Measurements from ENCODE around the gene TRIM65. TPM values are rescaled to one million over a fixed set of nuclear protein-coding genes. Genes with fewer than 3 reads are reported as not detected.

TRIM65 gene
- total and polyA plus RNA-seq, 10 of the 15 experiments (the other 5 are each of a cell fraction or from before 2014, with no cell fraction given): 1.4 to 26.0 (median 10.8) TPM

DNA sequence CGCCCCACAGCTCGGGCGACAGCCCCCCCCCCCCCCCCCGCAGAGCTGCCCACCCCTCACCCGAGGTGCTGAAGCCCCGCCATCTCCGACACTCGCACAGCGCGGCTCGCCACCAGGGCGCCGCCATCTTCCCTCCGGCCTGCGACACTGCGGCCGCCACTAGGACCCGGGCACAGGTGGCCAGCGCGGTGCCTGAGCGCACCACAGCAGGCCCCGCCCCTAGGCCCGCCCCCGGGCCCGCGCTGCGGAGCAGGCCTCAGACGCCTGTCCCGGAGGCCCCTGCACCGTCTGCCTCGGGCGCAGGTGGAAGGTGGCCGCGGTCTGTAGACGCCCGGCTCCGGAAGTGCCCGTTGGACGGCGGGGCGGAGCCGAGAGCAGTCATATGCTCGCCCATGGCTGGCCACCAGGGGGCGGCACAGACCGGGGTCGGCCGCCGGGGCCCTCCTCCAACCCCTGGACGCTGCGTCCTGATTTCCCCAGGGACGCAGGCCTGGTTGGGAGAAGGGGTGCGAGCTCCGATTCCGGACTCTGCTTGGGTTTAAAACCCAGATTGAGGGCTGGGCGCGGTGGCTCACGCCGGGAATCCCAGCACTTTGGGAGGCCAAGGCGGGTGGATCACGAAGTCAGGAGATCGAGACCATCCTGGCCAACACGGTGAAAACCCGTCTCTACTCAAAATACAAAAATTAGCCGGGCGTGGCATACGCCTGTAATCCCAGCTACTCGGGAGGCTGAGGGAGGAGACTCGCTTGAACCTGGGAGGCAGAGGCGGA is 8.2 kb upstream of the TRIM65 start, which contains the start of gene MRPL38:
Gene MRPL38 (minus strand): TSS at position 136 of the 773 bp plus-strand sequence. CDS start 9 bp downstream, at position 127.
- POLR2A ChIA-PET: interaction anchor here (0.5 to 1.6 kb wide), 13 partner anchors 9 to 369 kb away, joined by 3 to 8 read pairs (median 4); partner anchors contain the start of genes CDK3, TRIM65 and WBP2
- TF ChIP-seq SMARCA5 (IDR thresholded peaks at IDR 0.05) (peak; percentile 94; the same call in 1 of the 2 replicates), MEF2B (IDR thresholded peaks at IDR 0.05; ENCODE audit: partially characterized antibody, poor library complexity, severe bottlenecking) (peak; percentile 100), MXI1 (IDR thresholded peaks at IDR 0.05; ENCODE audit: low read depth, low read length) (peak; percentile 90), ZBED1 (IDR thresholded peaks at IDR 0.05; ENCODE audit: borderline replicate concordance) (no peak), WRNIP1 (IDR thresholded peaks at IDR 0.05; ENCODE audit: borderline replicate concordance, low read depth, low read length) (no peak), ZNF24 (IDR thresholded peaks at IDR 0.05) (0 out of 2 replicates have a peak, but pooled peaks have one; percentile 59), SREBF2 (IDR thresholded peaks at IDR 0.05; ENCODE audit: low read length) (no peak), ZNF384 (IDR thresholded peaks at IDR 0.05; ENCODE audit: borderline replicate concordance, low read depth, low read length) (no peak), JUNB (IDR thresholded peaks at IDR 0.05) (no peak), HDGF (IDR thresholded peaks at IDR 0.05) (peak; percentile 92), SMAD1 (IDR thresholded peaks at IDR 0.05; ENCODE audit: low read depth, partially characterized antibody) (no peak), DPF2 (IDR thresholded peaks at IDR 0.05) (peak; percentile 87)
- TF ChIP-seq, protein P1, sequence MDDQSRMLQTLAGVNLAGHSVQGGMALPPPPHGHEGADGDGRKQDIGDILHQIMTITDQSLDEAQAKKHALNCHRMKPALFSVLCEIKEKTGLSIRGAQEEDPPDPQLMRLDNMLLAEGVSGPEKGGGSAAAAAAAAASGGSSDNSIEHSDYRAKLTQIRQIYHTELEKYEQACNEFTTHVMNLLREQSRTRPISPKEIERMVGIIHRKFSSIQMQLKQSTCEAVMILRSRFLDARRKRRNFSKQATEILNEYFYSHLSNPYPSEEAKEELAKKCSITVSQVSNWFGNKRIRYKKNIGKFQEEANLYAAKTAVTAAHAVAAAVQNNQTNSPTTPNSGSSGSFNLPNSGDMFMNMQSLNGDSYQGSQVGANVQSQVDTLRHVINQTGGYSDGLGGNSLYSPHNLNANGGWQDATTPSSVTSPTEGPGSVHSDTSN (IDR thresholded peaks at IDR 0.05; ENCODE audit: insufficient replicate concordance, low read depth, low read length): peak; percentile 25
- TF ChIP-seq, protein P2, sequence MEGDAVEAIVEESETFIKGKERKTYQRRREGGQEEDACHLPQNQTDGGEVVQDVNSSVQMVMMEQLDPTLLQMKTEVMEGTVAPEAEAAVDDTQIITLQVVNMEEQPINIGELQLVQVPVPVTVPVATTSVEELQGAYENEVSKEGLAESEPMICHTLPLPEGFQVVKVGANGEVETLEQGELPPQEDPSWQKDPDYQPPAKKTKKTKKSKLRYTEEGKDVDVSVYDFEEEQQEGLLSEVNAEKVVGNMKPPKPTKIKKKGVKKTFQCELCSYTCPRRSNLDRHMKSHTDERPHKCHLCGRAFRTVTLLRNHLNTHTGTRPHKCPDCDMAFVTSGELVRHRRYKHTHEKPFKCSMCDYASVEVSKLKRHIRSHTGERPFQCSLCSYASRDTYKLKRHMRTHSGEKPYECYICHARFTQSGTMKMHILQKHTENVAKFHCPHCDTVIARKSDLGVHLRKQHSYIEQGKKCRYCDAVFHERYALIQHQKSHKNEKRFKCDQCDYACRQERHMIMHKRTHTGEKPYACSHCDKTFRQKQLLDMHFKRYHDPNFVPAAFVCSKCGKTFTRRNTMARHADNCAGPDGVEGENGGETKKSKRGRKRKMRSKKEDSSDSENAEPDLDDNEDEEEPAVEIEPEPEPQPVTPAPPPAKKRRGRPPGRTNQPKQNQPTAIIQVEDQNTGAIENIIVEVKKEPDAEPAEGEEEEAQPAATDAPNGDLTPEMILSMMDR (IDR thresholded peaks at IDR 0.05 in 2 of 3, conservative IDR thresholded peaks at IDR 0.05 in 1 of 3; ENCODE audit: control insufficient read depth in 2 of 3, extremely low read depth in 1 of 3, insufficient read depth in 1 of 3, low read depth in 3 of 3, low read length in 3 of 3): peak; percentile 87 to 98 (median 90); a peak in 5 of 6 replicates
- TF ChIP-seq, protein P3, sequence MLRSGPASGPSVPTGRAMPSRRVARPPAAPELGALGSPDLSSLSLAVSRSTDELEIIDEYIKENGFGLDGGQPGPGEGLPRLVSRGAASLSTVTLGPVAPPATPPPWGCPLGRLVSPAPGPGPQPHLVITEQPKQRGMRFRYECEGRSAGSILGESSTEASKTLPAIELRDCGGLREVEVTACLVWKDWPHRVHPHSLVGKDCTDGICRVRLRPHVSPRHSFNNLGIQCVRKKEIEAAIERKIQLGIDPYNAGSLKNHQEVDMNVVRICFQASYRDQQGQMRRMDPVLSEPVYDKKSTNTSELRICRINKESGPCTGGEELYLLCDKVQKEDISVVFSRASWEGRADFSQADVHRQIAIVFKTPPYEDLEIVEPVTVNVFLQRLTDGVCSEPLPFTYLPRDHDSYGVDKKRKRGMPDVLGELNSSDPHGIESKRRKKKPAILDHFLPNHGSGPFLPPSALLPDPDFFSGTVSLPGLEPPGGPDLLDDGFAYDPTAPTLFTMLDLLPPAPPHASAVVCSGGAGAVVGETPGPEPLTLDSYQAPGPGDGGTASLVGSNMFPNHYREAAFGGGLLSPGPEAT (IDR thresholded peaks at IDR 0.05; ENCODE audit: low read depth): peak; percentile 72
- TF ChIP-seq, protein P4, sequence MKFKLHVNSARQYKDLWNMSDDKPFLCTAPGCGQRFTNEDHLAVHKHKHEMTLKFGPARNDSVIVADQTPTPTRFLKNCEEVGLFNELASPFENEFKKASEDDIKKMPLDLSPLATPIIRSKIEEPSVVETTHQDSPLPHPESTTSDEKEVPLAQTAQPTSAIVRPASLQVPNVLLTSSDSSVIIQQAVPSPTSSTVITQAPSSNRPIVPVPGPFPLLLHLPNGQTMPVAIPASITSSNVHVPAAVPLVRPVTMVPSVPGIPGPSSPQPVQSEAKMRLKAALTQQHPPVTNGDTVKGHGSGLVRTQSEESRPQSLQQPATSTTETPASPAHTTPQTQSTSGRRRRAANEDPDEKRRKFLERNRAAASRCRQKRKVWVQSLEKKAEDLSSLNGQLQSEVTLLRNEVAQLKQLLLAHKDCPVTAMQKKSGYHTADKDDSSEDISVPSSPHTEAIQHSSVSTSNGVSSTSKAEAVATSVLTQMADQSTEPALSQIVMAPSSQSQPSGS (IDR thresholded peaks at IDR 0.05; ENCODE audit: low read length): no peak

More for the DNA sequence above, 8.2 kb upstream of the TRIM65 start, which contains the start of gene MRPL38:
- Histone ChIP-seq H3K27ac (ENCODE audit: control insufficient read depth, insufficient read depth) (peak within 1 kb of the TSS; percentile 71), H3K36me3 (ENCODE audit: control insufficient read depth in 2 of 2, insufficient read depth in 2 of 2, low read length in 1 of 2) (peaks cover 6 to 11% of the 10 kb centered on the region in 2 experiments; a peak in 3 of 4 replicates), H3K4me2 (ENCODE audit: control insufficient read depth, insufficient read depth) (peak within 1 kb of the TSS; percentile 92), H3K4me1 (ENCODE audit: control insufficient read depth, insufficient read depth, low read length) (no peaks in the 10 kb centered on the region; the same call in 1 of the 2 replicates), H3K9me3 (replicated peaks; ENCODE audit: control insufficient read depth, insufficient read depth, low read length) (no peaks in the 10 kb centered on the region), H3K27me3 (replicated peaks in 1 of 2; ENCODE audit: control insufficient read depth in 2 of 2, insufficient read depth in 2 of 2, low read length in 1 of 2) (no peaks in the 10 kb centered on the region), H3K79me2 (ENCODE audit: control insufficient read depth, insufficient read depth, low read length) (peaks cover 11% of the 10 kb centered on the region), H3K9ac (ENCODE audit: control insufficient read depth, insufficient read depth, low read length) (peak within 1 kb of the TSS; percentile 87), H2AFZ (ENCODE audit: control insufficient read depth, low read depth, low read length) (peak within 1 kb of the TSS; percentile 73), H3K4me3 (peak within 1 kb of the TSS; percentile 95), H4K20me1 (ENCODE audit: control insufficient read depth, insufficient read depth) (no peaks in the 10 kb centered on the region)
- intact Hi-C loops (cut with micrococcal nuclease; ENCODE audit: unreplicated experiment): loop anchor here (1.0 kb wide), 1 partner anchor 100 kb away; no protein-coding TSS in a partner anchor
- ChIA-PET SMC1A (ENCODE audit: uncharacterized antibody, unreplicated experiment) (interaction anchor here (0.7 to 3.8 kb wide), 7 partner anchors 22 to 141 kb away, joined by 3 to 61 read pairs (median 3); partner anchors contain the start of genes CDK3 and FBF1), CTCF (interaction anchor here (0.9 to 4.8 kb wide), 25 partner anchors 10 to 492 kb away, joined by 3 to 128 read pairs (median 5); partner anchors contain the start of genes ACOX1, CDK3, EXOC7 and FBF1), RAD21 (ENCODE audit: unreplicated experiment) (interaction anchor here (0.6 to 3.7 kb wide), 13 partner anchors 16 to 364 kb away, joined by 3 to 35 read pairs (median 4); partner anchors contain the start of genes ACOX1, CDK3 and TEN1)
- FAIRE-seq (peak; percentile 97), DNase-seq (ENCODE audit: low read depth, low spot score) (peak; percentile 80), ATAC-seq (peak; percentile 99)
- WGBS (ENCODE audit: insufficient coverage, insufficient replicate concordance, low lambda C conversion rate, missing lambda C conversion rate): 1% methylated on average over 53 of the region's 69 CpGs
- BruUV-seq (replicated peaks): no TSS peak
- in situ Hi-C loops (cut with MboI): loop anchor here (5.0 kb wide), 1 partner anchor 102 kb away; no protein-coding TSS in a partner anchor

Measured in GM12878 (cell line).